Endothelial cell of umbilical vein (primary cell): Measurements from ENCODE around the gene SPATA6L. TPM values are rescaled to one million over a fixed set of nuclear protein-coding genes. Genes with fewer than 3 reads are reported as not detected.

Experiments used
- BruUV-seq: library from RNA; stranded (reverse); fragments of 400-500 nt; replicated peaks from 2 replicates; lab custom pipeline; 2021; lab: Mats Ljungman, UMichigan
- CTCF ChIA-PET: fragments of 300-600, 350-600 bp; sonication (Branson Sonifier 250); formaldehyde crosslinking; loops from one replicate; lab custom pipeline; 2021; ENCODE audit warnings: antibody characterized with exemption, inconsistent platforms; lab: Charles Lee
- POLR2A ChIA-PET: fragments of 300-600, 350-600 bp; sonication (Branson Sonifier 250); formaldehyde crosslinking; loops from one replicate; lab custom pipeline; 2021; ENCODE audit warnings: antibody characterized with exemption, inconsistent platforms; lab: Charles Lee
- DNase-seq: peaks from one replicate; pipeline ENCODE4 v3.0.0-alpha.2; 2011; ENCODE audit warnings: low read depth, low spot score
- FAIRE-seq: peaks from 2 replicates; lab custom pipeline; 2011; peaks lifted over from hg19 to GRCh38; lab: Jason Lieb, UNC
- H2AFZ ChIP-seq: 2 replicates; pipeline ENCODE4 v1.6.0; 2012; ENCODE audit warnings: low read depth, low read length, control low read depth, inconsistent platforms
- H3K27ac ChIP-seq: 2 replicates; pipeline ENCODE4 v1.5.1; 2011; ENCODE audit warnings: low read depth, mild to moderate bottlenecking, control low read depth, low read length, moderate library complexity; ENCODE audit not compliant: insufficient read depth
- H3K27me3 ChIP-seq, 2 experiments: 2 replicates each; pipeline versions ENCODE4 v1.6.0 to v1.6.1; 2011; ENCODE audit warnings: low read length in 2 of 2, mixed read lengths in 1 of 2; ENCODE audit not compliant: control insufficient read depth in 2 of 2, insufficient read depth in 2 of 2
- H3K36me3 ChIP-seq, 2 experiments: 2 replicates in 1 of 2; 3 replicates in 1 of 2; pipeline ENCODE4 v1.5.1; 2011; ENCODE audit warnings: low read length in 2 of 2, mild to moderate bottlenecking in 1 of 2, moderate library complexity in 1 of 2; ENCODE audit not compliant: control insufficient read depth in 2 of 2, insufficient read depth in 2 of 2; ENCODE audit errors: extremely low read depth in 1 of 2
- H3K4me1 ChIP-seq: 3 replicates; pipeline ENCODE4 v1.5.1; 2011; ENCODE audit warnings: mild to moderate bottlenecking, low read length; ENCODE audit not compliant: control insufficient read depth, insufficient read depth; ENCODE audit errors: extremely low read depth
- H3K4me2 ChIP-seq: 2 replicates; pipeline ENCODE4 v1.6.1; 2011; ENCODE audit warnings: low read length, control low read depth, mixed read lengths; ENCODE audit not compliant: insufficient read depth
- H3K4me3 ChIP-seq, 3 experiments: fragments of 200-600 bp in 1 of 3; sonication (generic), shearing (Covaris generic) in 1 of 3; replicated peaks in 1 of 3; 2 replicates each; pipeline ENCODE4 v1.5.1; 2011 to 2016; ENCODE audit warnings: control low read depth in 3 of 3, low read length in 3 of 3, mild to moderate bottlenecking in 2 of 3, inconsistent platforms in 1 of 3, low read depth in 1 of 3, moderate library complexity in 1 of 3; ENCODE audit not compliant: insufficient read depth in 1 of 3
- H3K79me2 ChIP-seq: 2 replicates; pipeline ENCODE4 v1.6.0; 2012; ENCODE audit warnings: low read length, inconsistent platforms; ENCODE audit not compliant: control insufficient read depth, insufficient read depth
- H3K9ac ChIP-seq: replicated peaks from 2 replicates; pipeline ENCODE3; 2011; ENCODE audit warnings: low read length, control low read depth; ENCODE audit not compliant: insufficient read depth; ENCODE audit errors: extremely low read depth
- H3K9me1 ChIP-seq: replicated peaks from 3 replicates; pipeline ENCODE4 v1.6.0; 2011; ENCODE audit warnings: mild to moderate bottlenecking, low read length; ENCODE audit not compliant: control insufficient read depth, insufficient read depth; ENCODE audit errors: extremely low read depth
- H3K9me3 ChIP-seq: replicated peaks from 2 replicates; pipeline ENCODE4 v1.5.1; 2012; ENCODE audit warnings: low read length, inconsistent platforms; ENCODE audit not compliant: control insufficient read depth, insufficient read depth
- H4K20me1 ChIP-seq: replicated peaks from 2 replicates; pipeline ENCODE3; 2011; ENCODE audit warnings: mild to moderate bottlenecking, low read length; ENCODE audit not compliant: control insufficient read depth, insufficient read depth; ENCODE audit errors: extremely low read depth
- EZH2 ChIP-seq: IDR thresholded peaks from 2 replicates; pipeline ENCODE4 v1.6.1; 2012; ENCODE audit warnings: borderline replicate concordance, low read depth, mild to moderate bottlenecking, moderate library complexity, low read length, inconsistent platforms; ENCODE audit not compliant: severe bottlenecking
- FOS ChIP-seq: IDR thresholded peaks from 2 replicates; pipeline ENCODE4 v1.6.1; 2011; ENCODE audit warnings: mild to moderate bottlenecking, low read length, moderate library complexity, borderline replicate concordance; ENCODE audit not compliant: insufficient read depth
- GATA2 ChIP-seq: IDR thresholded peaks from 2 replicates; pipeline ENCODE4 v1.7.0; 2011; ENCODE audit warnings: low read depth, mild to moderate bottlenecking, moderate library complexity, mixed read lengths, low read length; ENCODE audit not compliant: insufficient read length, insufficient read depth
- JUN ChIP-seq: IDR thresholded peaks from 2 replicates; pipeline ENCODE4 v1.6.1; 2011; ENCODE audit warnings: borderline replicate concordance, low read depth; ENCODE audit not compliant: insufficient read length, insufficient read depth
- MYC ChIP-seq: IDR thresholded peaks from one replicate; pipeline ENCODE4 v1.6.1; 2011; ENCODE audit warnings: mild to moderate bottlenecking, low read depth, low read length
- POLR2A ChIP-seq: IDR thresholded peaks from 2 replicates; pipeline ENCODE4 v1.6.1; 2012; ENCODE audit warnings: low read depth, mild to moderate bottlenecking, control low read depth, low read length
- POLR2AphosphoS5 ChIP-seq: IDR thresholded peaks from 2 replicates; pipeline ENCODE4 v1.6.1; 2012; ENCODE audit warnings: low read depth, mild to moderate bottlenecking, control low read depth, low read length, moderate library complexity; ENCODE audit not compliant: insufficient read depth
- dilution Hi-C: fragments of 300-500 bp; cut with MboI; formaldehyde crosslinking; loops from one replicate; pipeline ENCODE4 v1.15.0; 2019; ENCODE audit warnings: low sequenced_read_pairs; ENCODE audit not compliant: extremely low pct_ligation_motif_present
- intact Hi-C: fragments of 100-400 bp; cut with micrococcal nuclease; formaldehyde crosslinking; loops from one replicate; pipeline ENCODE4 v1.10.0; 2022
- polyA plus RNA-seq, 4 experiments: library from polyadenylated mRNA; depleted of rRNA in 3 of 4; stranded (reverse) in 3 of 4; unstranded in 1 of 4; fragments of >200 nt; gene quantifications; 2 replicates each; pipeline versions ENCODE4 v1.2.1 to v1.2.3, GENCODE V29; 2011 to 2012; ENCODE audit warnings: missing spikeins in 1 of 4
- total RNA-seq: library from RNA; stranded (reverse); gene quantifications from 2 replicates; pipeline ENCODE4 v1.2.3, GENCODE V29; 2021
- TF ChIP-seq, protein P1 (sequence below), 2 donors: IDR thresholded peaks; 1 replicate in 1 of 2; 2 replicates in 1 of 2; pipeline ENCODE4 v1.5.1; 2011; ENCODE audit warnings: low read length in 2 of 2, mild to moderate bottlenecking in 2 of 2, moderate library complexity in 2 of 2, control low read depth in 1 of 2, inconsistent platforms in 1 of 2, low read depth in 1 of 2; ENCODE audit not compliant: insufficient read depth in 1 of 2; ENCODE audit errors: extremely low read depth in 1 of 2
- TF ChIP-seq, protein P2 (sequence below): IDR thresholded peaks from 2 replicates; pipeline ENCODE4 v1.6.1; 2011; ENCODE audit not compliant: insufficient read depth, insufficient read length

Gene SPATA6L
- total and polyA plus RNA-seq, 2 donors (not counting 3 experiments of a cell fraction or from before 2014, with no cell fraction given) = 0.40 to 1.5 TPM

DNA sequence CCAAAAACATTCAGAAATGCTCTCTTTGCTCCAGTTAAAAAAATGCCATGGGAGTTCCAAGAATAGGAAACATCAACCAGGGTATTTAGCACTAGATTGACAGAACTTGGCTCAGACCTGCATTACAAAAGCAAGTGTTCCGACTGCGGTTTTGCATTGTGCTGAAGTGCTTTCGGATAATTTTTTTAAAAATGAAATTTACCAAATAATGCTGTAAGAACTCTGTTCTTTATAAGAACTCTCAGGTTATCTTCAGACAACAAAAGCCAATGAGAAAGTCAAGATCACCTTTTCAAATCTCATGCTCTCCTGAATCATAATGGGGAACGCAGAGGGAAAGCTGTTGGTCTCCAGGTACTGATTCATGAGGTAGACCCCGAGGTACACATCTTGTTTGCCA is 4.7 kb downstream of the SPATA6L start:
- Histone ChIP-seq H3K27ac (peak overlapping the region; percentile 10), H4K20me1 (no peaks in the 10 kb centered on the region), H3K79me2 (no peaks in the 10 kb centered on the region), H2AFZ (peak overlapping the region; percentile 79), H3K9ac (peak overlapping the region; percentile 64), H3K4me1 (peaks cover 32% of the 10 kb centered on the region), H3K36me3 (no peaks in the 10 kb centered on the region), H3K9me3 (no peaks in the 10 kb centered on the region), H3K4me3 (peak overlapping the region; percentile 57 to 81 (median 71)), H3K9me1 (no peaks in the 10 kb centered on the region), H3K27me3 (no peaks in the 10 kb centered on the region), H3K4me2 (peak overlapping the region; percentile 82)
- no TSS peak for BruUV-seq
- ChIA-PET POLR2A (no interaction called here), CTCF (no interaction called here)
- TF ChIP-seq, protein P1, sequence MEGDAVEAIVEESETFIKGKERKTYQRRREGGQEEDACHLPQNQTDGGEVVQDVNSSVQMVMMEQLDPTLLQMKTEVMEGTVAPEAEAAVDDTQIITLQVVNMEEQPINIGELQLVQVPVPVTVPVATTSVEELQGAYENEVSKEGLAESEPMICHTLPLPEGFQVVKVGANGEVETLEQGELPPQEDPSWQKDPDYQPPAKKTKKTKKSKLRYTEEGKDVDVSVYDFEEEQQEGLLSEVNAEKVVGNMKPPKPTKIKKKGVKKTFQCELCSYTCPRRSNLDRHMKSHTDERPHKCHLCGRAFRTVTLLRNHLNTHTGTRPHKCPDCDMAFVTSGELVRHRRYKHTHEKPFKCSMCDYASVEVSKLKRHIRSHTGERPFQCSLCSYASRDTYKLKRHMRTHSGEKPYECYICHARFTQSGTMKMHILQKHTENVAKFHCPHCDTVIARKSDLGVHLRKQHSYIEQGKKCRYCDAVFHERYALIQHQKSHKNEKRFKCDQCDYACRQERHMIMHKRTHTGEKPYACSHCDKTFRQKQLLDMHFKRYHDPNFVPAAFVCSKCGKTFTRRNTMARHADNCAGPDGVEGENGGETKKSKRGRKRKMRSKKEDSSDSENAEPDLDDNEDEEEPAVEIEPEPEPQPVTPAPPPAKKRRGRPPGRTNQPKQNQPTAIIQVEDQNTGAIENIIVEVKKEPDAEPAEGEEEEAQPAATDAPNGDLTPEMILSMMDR (IDR thresholded peaks at IDR 0.05; ENCODE audit: extremely low read depth in 1 of 2, insufficient read depth in 1 of 2, low read depth in 1 of 2, low read length in 2 of 2) = no peak
- TF ChIP-seq GATA2 (no peak), EZH2 (no peak), FOS (no peak), MYC (no peak), JUN (no peak), POLR2AphosphoS5 (no peak), POLR2A (no peak)
- TF ChIP-seq, protein P2, sequence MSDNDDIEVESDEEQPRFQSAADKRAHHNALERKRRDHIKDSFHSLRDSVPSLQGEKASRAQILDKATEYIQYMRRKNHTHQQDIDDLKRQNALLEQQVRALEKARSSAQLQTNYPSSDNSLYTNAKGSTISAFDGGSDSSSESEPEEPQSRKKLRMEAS = no peak
- FAIRE-seq (no peak), DNase-seq (peak; percentile 2)
- intact Hi-C loops = loop anchor here (1.0 to 2.0 kb wide), 5 partner anchors 18 to 327 kb away; partner anchors contain the start of gene CDC37L1
- dilution Hi-C loops = no loop called here
